Measurements from ENCODE around the gene SIPA1L3.
"Not testable (repeated sequence)": the region's sequence is repeated elsewhere in the genome, so short reads cannot be mapped to it uniquely, and the experiment has no call there.

SIPA1L3 gene

GRCh38 chr19:38063928-38064327 lies 156.9 kb downstream of the SIPA1L3 start:
- H3K27me3 ChIP-seq (replicated peaks in 2 of 5; ENCODE audit: control insufficient read depth in 4 of 5, insufficient read depth in 5 of 5, low read length in 4 of 5) = no peaks in the 10 kb centered on the region
- DNase-seq = no peak
- no peaks in the 10 kb centered on the region for H3K9me3 ChIP-seq (ENCODE audit: control extremely low read depth in 1 of 5, control insufficient read depth in 4 of 5, insufficient read depth in 2 of 5, low read depth in 1 of 5, low read length in 4 of 5)
- ChIA-PET POLR2A (no interaction called here), CTCF (interaction anchor here (1.5 kb wide), 1 partner anchor 9 kb away, joined by 3 read pairs; no protein-coding TSS in a partner anchor)
- peaks cover 0 to 4% (median 2%) of the 10 kb centered on the region in 4 experiments for H3K36me3 ChIP-seq (ENCODE audit: control insufficient read depth in 4 of 4, insufficient read depth in 4 of 4, low read length in 3 of 4)
- peaks cover 0 to 15% (median 10%) of the 10 kb centered on the region in 4 experiments for H3K4me1 ChIP-seq (ENCODE audit: control extremely low read depth in 1 of 4, control insufficient read depth in 4 of 4, insufficient read depth in 4 of 4, low read length in 3 of 4)
- 92% methylated on average over 5 of the region's 6 CpGs for whole genome bisulfite sequencing (ENCODE audit: insufficient coverage)
- H3K4me3 ChIP-seq (ENCODE audit: control insufficient read depth in 1 of 7, extremely low read depth in 1 of 7, insufficient read depth in 4 of 7, low read depth in 2 of 7, low read length in 6 of 7) = no peak overlapping the region
- H3K27ac ChIP-seq (ENCODE audit: insufficient read depth in 1 of 2, low read depth in 1 of 2, low read length in 2 of 2, poor library complexity in 1 of 2, severe bottlenecking in 2 of 2) = no peak overlapping the region

- ChIA-PET POLR2A (interaction anchor here (0.7 to 0.9 kb wide), 2 partner anchors 44 to 654 kb away, joined by 3 read pairs; no protein-coding TSS in a partner anchor), CTCF (interaction anchor here (0.6 to 1.3 kb wide), 3 partner anchors 132 to 224 kb away, joined by 3 to 4 read pairs (median 3); no protein-coding TSS in a partner anchor)
- no peak overlapping the region for H3K4me3 ChIP-seq (ENCODE audit: control insufficient read depth in 1 of 7, extremely low read depth in 1 of 7, insufficient read depth in 4 of 7, low read depth in 2 of 7, low read length in 6 of 7)
- H3K4me1 ChIP-seq (ENCODE audit: control extremely low read depth in 1 of 4, control insufficient read depth in 4 of 4, insufficient read depth in 4 of 4, low read length in 3 of 4) = peaks cover 0 to 7% (median 6%) of the 10 kb centered on the region in 4 experiments
- 71% methylated on average over 3 of the region's 7 CpGs for WGBS (ENCODE audit: insufficient coverage)
- H3K36me3 ChIP-seq (ENCODE audit: control insufficient read depth in 4 of 4, insufficient read depth in 4 of 4, low read length in 3 of 4) = peaks cover 0 to 4% (median 2%) of the 10 kb centered on the region in 4 experiments
- DNase-seq = no peak
- H3K27ac ChIP-seq (ENCODE audit: insufficient read depth in 1 of 2, low read depth in 1 of 2, low read length in 2 of 2, poor library complexity in 1 of 2, severe bottlenecking in 2 of 2) = no peak overlapping the region
- no peaks in the 10 kb centered on the region for H3K9me3 ChIP-seq (ENCODE audit: control extremely low read depth in 1 of 5, control insufficient read depth in 4 of 5, insufficient read depth in 2 of 5, low read depth in 1 of 5, low read length in 4 of 5)
- no peaks in the 10 kb centered on the region for H3K27me3 ChIP-seq (replicated peaks in 2 of 5; ENCODE audit: control insufficient read depth in 4 of 5, insufficient read depth in 5 of 5, low read length in 4 of 5)
These were observed 157.8 kb downstream of the SIPA1L3 start for GRCh38 chr19:38064661-38065425.

- DNase-seq; H3K4me1 ChIP-seq (ENCODE audit: control extremely low read depth in 1 of 4, control insufficient read depth in 4 of 4, insufficient read depth in 4 of 4, low read length in 3 of 4); H3K36me3 ChIP-seq (ENCODE audit: control insufficient read depth in 4 of 4, insufficient read depth in 4 of 4, low read length in 3 of 4); H3K4me3 ChIP-seq (ENCODE audit: control insufficient read depth in 1 of 7, extremely low read depth in 1 of 7, insufficient read depth in 4 of 7, low read depth in 2 of 7, low read length in 6 of 7); H3K27me3 ChIP-seq (replicated peaks in 2 of 5; ENCODE audit: control insufficient read depth in 4 of 5, insufficient read depth in 5 of 5, low read length in 4 of 5); H3K27ac ChIP-seq (ENCODE audit: insufficient read depth in 1 of 2, low read depth in 1 of 2, low read length in 2 of 2, poor library complexity in 1 of 2, severe bottlenecking in 2 of 2); H3K9me3 ChIP-seq (ENCODE audit: control extremely low read depth in 1 of 5, control insufficient read depth in 4 of 5, insufficient read depth in 2 of 5, low read depth in 1 of 5, low read length in 4 of 5): not testable (repeated sequence)
- ChIA-PET POLR2A (interaction anchor here (0.7 to 0.9 kb wide), 2 partner anchors 45 to 653 kb away, joined by 3 read pairs; no protein-coding TSS in a partner anchor), CTCF (interaction anchor here (1.3 kb wide), 1 partner anchor 133 kb away, joined by 4 read pairs; no protein-coding TSS in a partner anchor)
- 100% methylated on average over 1 of the region's 7 CpGs for WGBS (ENCODE audit: insufficient coverage)
These were observed 158.8 kb downstream of the SIPA1L3 start for GRCh38 chr19:38065775-38066174.

GRCh38 chr19:38068826-38069225 lies 161.8 kb downstream of the SIPA1L3 start:
- no peak for DNase-seq
- H3K27ac ChIP-seq (ENCODE audit: insufficient read depth in 1 of 2, low read depth in 1 of 2, low read length in 2 of 2, poor library complexity in 1 of 2, severe bottlenecking in 2 of 2) = no peak overlapping the region
- H3K9me3 ChIP-seq (ENCODE audit: control extremely low read depth in 1 of 5, control insufficient read depth in 4 of 5, insufficient read depth in 2 of 5, low read depth in 1 of 5, low read length in 4 of 5) = no peaks in the 10 kb centered on the region
- peaks cover 3 to 16% (median 6%) of the 10 kb centered on the region in 4 experiments for H3K36me3 ChIP-seq (ENCODE audit: control insufficient read depth in 4 of 4, insufficient read depth in 4 of 4, low read length in 3 of 4)
- H3K4me3 ChIP-seq (ENCODE audit: control insufficient read depth in 1 of 7, extremely low read depth in 1 of 7, insufficient read depth in 4 of 7, low read depth in 2 of 7, low read length in 6 of 7) = no peak overlapping the region
- H3K4me1 ChIP-seq (ENCODE audit: control extremely low read depth in 1 of 4, control insufficient read depth in 4 of 4, insufficient read depth in 4 of 4, low read length in 3 of 4) = no peaks in the 10 kb centered on the region
- CTCF ChIA-PET = interaction anchor here (1.1 to 1.4 kb wide), 3 partner anchors 11 to 167 kb away, joined by 3 to 4 read pairs (median 4); no protein-coding TSS in a partner anchor
- POLR2A ChIA-PET = no interaction called here
- WGBS (ENCODE audit: insufficient coverage) = 98% methylated on average over 4 of the region's 6 CpGs
- no peaks in the 10 kb centered on the region for H3K27me3 ChIP-seq (replicated peaks in 2 of 5; ENCODE audit: control insufficient read depth in 4 of 5, insufficient read depth in 5 of 5, low read length in 4 of 5)

GRCh38 chr19:38070573-38070972 lies 163.6 kb downstream of the SIPA1L3 start:
- H3K27ac ChIP-seq (ENCODE audit: insufficient read depth in 1 of 2, low read depth in 1 of 2, low read length in 2 of 2, poor library complexity in 1 of 2, severe bottlenecking in 2 of 2) = no peak overlapping the region
- ChIA-PET CTCF (no interaction called here), POLR2A (no interaction called here)
- peaks cover 0 to 16% (median 5%) of the 10 kb centered on the region in 4 experiments for H3K36me3 ChIP-seq (ENCODE audit: control insufficient read depth in 4 of 4, insufficient read depth in 4 of 4, low read length in 3 of 4)
- no peaks in the 10 kb centered on the region for H3K27me3 ChIP-seq (replicated peaks in 2 of 5; ENCODE audit: control insufficient read depth in 4 of 5, insufficient read depth in 5 of 5, low read length in 4 of 5)
- no peaks in the 10 kb centered on the region for H3K9me3 ChIP-seq (ENCODE audit: control extremely low read depth in 1 of 5, control insufficient read depth in 4 of 5, insufficient read depth in 2 of 5, low read depth in 1 of 5, low read length in 4 of 5)
- H3K4me1 ChIP-seq (ENCODE audit: control extremely low read depth in 1 of 4, control insufficient read depth in 4 of 4, insufficient read depth in 4 of 4, low read length in 3 of 4) = no peaks in the 10 kb centered on the region
- 70% methylated on average over 3 of the region's 3 CpGs for WGBS (ENCODE audit: insufficient coverage)
- DNase-seq = no peak
- H3K4me3 ChIP-seq (ENCODE audit: control insufficient read depth in 1 of 7, extremely low read depth in 1 of 7, insufficient read depth in 4 of 7, low read depth in 2 of 7, low read length in 6 of 7) = no peak overlapping the region

GRCh38 chr19:38071054-38071453 lies 164.0 kb downstream of the SIPA1L3 start:
- H3K27me3 ChIP-seq (replicated peaks in 2 of 5; ENCODE audit: control insufficient read depth in 4 of 5, insufficient read depth in 5 of 5, low read length in 4 of 5); H3K9me3 ChIP-seq (ENCODE audit: control extremely low read depth in 1 of 5, control insufficient read depth in 4 of 5, insufficient read depth in 2 of 5, low read depth in 1 of 5, low read length in 4 of 5); CTCF ChIA-PET; DNase-seq; POLR2A ChIA-PET; H3K4me3 ChIP-seq (ENCODE audit: control insufficient read depth in 1 of 7, extremely low read depth in 1 of 7, insufficient read depth in 4 of 7, low read depth in 2 of 7, low read length in 6 of 7); H3K4me1 ChIP-seq (ENCODE audit: control extremely low read depth in 1 of 4, control insufficient read depth in 4 of 4, insufficient read depth in 4 of 4, low read length in 3 of 4); H3K27ac ChIP-seq (ENCODE audit: insufficient read depth in 1 of 2, low read depth in 1 of 2, low read length in 2 of 2, poor library complexity in 1 of 2, severe bottlenecking in 2 of 2): not testable (repeated sequence)
- peaks cover 0 to 16% (median 5%) of the 10 kb centered on the region in 4 experiments for H3K36me3 ChIP-seq (ENCODE audit: control insufficient read depth in 4 of 4, insufficient read depth in 4 of 4, low read length in 3 of 4)
- WGBS (ENCODE audit: insufficient coverage) = 100% methylated on average over 3 of the region's 6 CpGs

GRCh38 chr19:38071647-38072046 lies 164.6 kb downstream of the SIPA1L3 start:
- ChIA-PET POLR2A (no interaction called here), CTCF (interaction anchor here (1.2 kb wide), 1 partner anchor 49 kb away, joined by 3 read pairs; no protein-coding TSS in a partner anchor)
- no peaks in the 10 kb centered on the region for H3K27me3 ChIP-seq (replicated peaks in 2 of 5; ENCODE audit: control insufficient read depth in 4 of 5, insufficient read depth in 5 of 5, low read length in 4 of 5)
- H3K4me3 ChIP-seq (ENCODE audit: control insufficient read depth in 1 of 7, extremely low read depth in 1 of 7, insufficient read depth in 4 of 7, low read depth in 2 of 7, low read length in 6 of 7) = no peak overlapping the region
- DNase-seq = no peak
- no peak overlapping the region for H3K27ac ChIP-seq (ENCODE audit: insufficient read depth in 1 of 2, low read depth in 1 of 2, low read length in 2 of 2, poor library complexity in 1 of 2, severe bottlenecking in 2 of 2)
- peaks cover 0 to 16% (median 10%) of the 10 kb centered on the region in 4 experiments for H3K36me3 ChIP-seq (ENCODE audit: control insufficient read depth in 4 of 4, insufficient read depth in 4 of 4, low read length in 3 of 4)
- H3K4me1 ChIP-seq (ENCODE audit: control extremely low read depth in 1 of 4, control insufficient read depth in 4 of 4, insufficient read depth in 4 of 4, low read length in 3 of 4) = no peaks in the 10 kb centered on the region
- WGBS (ENCODE audit: insufficient coverage) = 100% methylated on average over 5 of the region's 5 CpGs
- peaks cover 0 to 5% (median 0%) of the 10 kb centered on the region in 5 experiments for H3K9me3 ChIP-seq (ENCODE audit: control extremely low read depth in 1 of 5, control insufficient read depth in 4 of 5, insufficient read depth in 2 of 5, low read depth in 1 of 5, low read length in 4 of 5)

All from common myeloid progenitor, CD34-positive (primary cell).